ENCODE data around the gene HLA-DOB.

The HLA-DOB gene

DNA sequence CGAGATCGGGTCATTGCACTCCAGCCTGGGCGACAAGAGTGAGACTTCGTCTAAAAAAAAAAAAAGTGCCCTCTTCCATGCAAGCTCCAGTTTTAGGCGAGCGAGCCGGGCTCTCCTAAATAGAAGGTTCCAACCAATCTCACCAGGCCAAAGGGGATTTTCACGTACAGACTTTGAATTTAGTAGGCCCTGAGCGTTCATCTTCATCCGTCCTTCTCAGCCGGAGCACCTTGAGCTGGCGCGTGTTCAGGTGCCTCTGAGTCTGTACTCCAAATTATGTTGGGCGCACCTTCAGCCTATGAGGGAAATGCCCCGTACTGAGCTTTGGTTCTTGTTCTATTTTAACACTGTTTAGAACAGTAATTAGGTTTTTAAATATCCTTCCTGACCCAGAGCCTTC, 22.6 kb upstream of the HLA-DOB start:
- no peak overlapping the region for H3K14ac ChIP-seq (ENCODE audit: low read length in 2 of 2)
- H2BK120ac ChIP-seq (ENCODE audit: low read depth, low read length), result no peak overlapping the region
- no peak overlapping the region for H3K4me3 ChIP-seq (ENCODE audit: insufficient read depth in 1 of 2, low read depth in 1 of 2, low read length in 2 of 2)
- no peak overlapping the region for H4K8ac ChIP-seq (ENCODE audit: low read length)
- H3K4me1 ChIP-seq (ENCODE audit: control insufficient read depth, insufficient read depth, low read depth, low read length), result peaks cover 10% of the 10 kb centered on the region
- H2AFZ ChIP-seq (ENCODE audit: low read depth, low read length), result no peak overlapping the region
- no peak overlapping the region for H3K23ac ChIP-seq (ENCODE audit: low read length in 2 of 2)
- WGBS, result 94% methylated on average over 13 of the region's 15 CpGs
- no peak for DNase-seq
- H3K4me2 ChIP-seq (ENCODE audit: low read length, poor library complexity, severe bottlenecking), result no peak overlapping the region
- no peaks in the 10 kb centered on the region for H3K27me3 ChIP-seq (ENCODE audit: control insufficient read depth in 1 of 2, insufficient read depth in 1 of 2, low read length in 2 of 2)
- no peak overlapping the region for H2BK12ac ChIP-seq (ENCODE audit: low read length in 2 of 2)
- H3K4ac ChIP-seq (ENCODE audit: low read depth in 1 of 2, low read length in 2 of 2), result no peak overlapping the region
- H3K18ac ChIP-seq (ENCODE audit: low read depth in 1 of 2, low read length in 2 of 2), result no peak overlapping the region
- H2BK15ac ChIP-seq (ENCODE audit: low read depth, poor library complexity, severe bottlenecking), result no peak overlapping the region
- no peak overlapping the region for H3K27ac ChIP-seq (ENCODE audit: low read length, poor library complexity, severe bottlenecking)
- H3K9me3 ChIP-seq (ENCODE audit: control insufficient read depth, low read length), result no peaks in the 10 kb centered on the region
- H2AK5ac ChIP-seq (ENCODE audit: low read length, severe bottlenecking), result no peak overlapping the region
- H3K36me3 ChIP-seq (ENCODE audit: control insufficient read depth in 1 of 2, insufficient read depth in 2 of 2, low read depth in 1 of 2, low read length in 2 of 2), result peaks cover 14 to 58% of the 10 kb centered on the region in 2 experiments
- no peak overlapping the region for H3K9ac ChIP-seq (ENCODE audit: low read length)
- no peak overlapping the region for H2BK5ac ChIP-seq (ENCODE audit: low read depth, low read length, poor library complexity, severe bottlenecking)
- no peak overlapping the region for H4K91ac ChIP-seq (ENCODE audit: low read length)
- peaks cover 25% of the 10 kb centered on the region for H3K79me1 ChIP-seq (replicated peaks; ENCODE audit: low read length, poor library complexity, severe bottlenecking)

DNA sequence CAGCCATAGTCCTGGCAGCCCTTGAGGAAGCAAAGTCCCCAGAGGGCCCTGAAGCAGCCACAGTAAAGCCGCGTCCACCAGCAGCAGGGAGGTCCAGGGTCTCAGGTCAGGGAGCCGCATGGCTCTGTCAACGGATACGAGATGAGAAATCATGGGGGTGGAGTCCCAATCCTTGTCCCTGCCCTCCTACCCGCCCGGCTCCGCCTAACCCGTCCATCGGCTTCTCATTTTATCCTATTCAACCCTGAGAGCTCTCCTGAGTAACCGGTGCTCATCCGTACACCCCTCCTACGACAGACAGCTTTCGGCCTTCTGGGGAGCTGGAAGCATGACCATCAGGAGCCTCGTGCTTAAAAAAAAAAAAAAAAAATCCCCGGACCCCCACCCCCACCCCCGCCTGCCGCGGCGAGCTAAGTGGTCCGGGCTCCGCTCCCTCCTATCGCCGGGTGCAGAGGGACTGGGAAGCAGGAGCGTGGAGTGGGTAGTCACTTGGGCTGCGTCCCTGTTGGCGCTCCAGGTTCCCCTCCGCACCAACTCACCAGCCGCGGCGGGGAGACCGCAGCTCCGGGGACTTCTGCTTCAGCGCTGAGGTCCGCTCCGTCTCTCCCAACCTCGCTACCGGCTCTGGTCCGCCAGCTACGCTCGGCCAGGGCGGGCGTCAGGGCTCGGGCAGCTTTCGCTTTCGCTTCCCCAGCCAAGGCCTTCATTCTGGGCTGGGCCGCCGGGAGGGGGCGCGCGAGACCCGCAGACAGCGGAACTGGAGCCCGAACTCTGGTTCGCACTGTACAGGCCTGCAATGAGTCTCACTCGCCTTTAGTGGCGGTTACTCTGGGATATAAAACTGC, 21.5 kb upstream of the HLA-DOB start, which contains the start of gene TAP2:
Gene TAP2, minus strand, starts transcription at position 626 of the 845 bp plus-strand sequence. Its CDS starts 506 bp downstream, at position 120.
- peak within 1 kb of the TSS in 1 of 2 experiments; percentile 92 for H3K4ac ChIP-seq (ENCODE audit: low read depth in 1 of 2, low read length in 2 of 2)
- H2BK15ac ChIP-seq (ENCODE audit: low read depth, poor library complexity, severe bottlenecking), result peak within 1 kb of the TSS; percentile 56
- 0% methylated on average over 51 of the region's 57 CpGs for WGBS

GRCh38 chr6:32837651-32838113, 20.9 kb upstream of the HLA-DOB start:
- DNase-seq, result no peak

More for the DNA sequence above, 21.5 kb upstream of the HLA-DOB start, which contains the start of gene TAP2:
- Histone ChIP-seq H2BK120ac (ENCODE audit: low read depth, low read length) (peak within 1 kb of the TSS; percentile 21), H3K9ac (ENCODE audit: low read length) (peak within 1 kb of the TSS; percentile 93), H3K23ac (ENCODE audit: low read length in 2 of 2) (peak within 1 kb of the TSS in 1 of 2 experiments; percentile 75), H2AFZ (ENCODE audit: low read depth, low read length) (peak within 1 kb of the TSS; percentile 94), H3K4me1 (ENCODE audit: control insufficient read depth, insufficient read depth, low read depth, low read length) (peaks cover 10% of the 10 kb centered on the region), H3K14ac (ENCODE audit: low read length in 2 of 2) (peak within 1 kb of the TSS in 1 of 2 experiments; percentile 84), H3K9me3 (ENCODE audit: control insufficient read depth, low read length) (no peaks in the 10 kb centered on the region), H2AK5ac (ENCODE audit: low read length, severe bottlenecking) (no peak within 1 kb of the TSS), H4K8ac (ENCODE audit: low read length) (peak within 1 kb of the TSS; percentile 93), H3K4me3 (ENCODE audit: insufficient read depth in 1 of 2, low read depth in 1 of 2, low read length in 2 of 2) (peak within 1 kb of the TSS; percentile 80 to 85), H3K27ac (ENCODE audit: low read length, poor library complexity, severe bottlenecking) (peak within 1 kb of the TSS; percentile 92), H2BK12ac (ENCODE audit: low read length in 2 of 2) (peak within 1 kb of the TSS in 1 of 2 experiments; percentile 24), H3K4me2 (ENCODE audit: low read length, poor library complexity, severe bottlenecking) (peak within 1 kb of the TSS; percentile 73), H3K36me3 (ENCODE audit: control insufficient read depth in 1 of 2, insufficient read depth in 2 of 2, low read depth in 1 of 2, low read length in 2 of 2) (peaks cover 14 to 68% of the 10 kb centered on the region in 2 experiments), H4K91ac (ENCODE audit: low read length) (peak within 1 kb of the TSS; percentile 92), H3K27me3 (ENCODE audit: control insufficient read depth in 1 of 2, insufficient read depth in 1 of 2, low read length in 2 of 2) (no peaks in the 10 kb centered on the region), H3K18ac (ENCODE audit: low read depth in 1 of 2, low read length in 2 of 2) (peak within 1 kb of the TSS; percentile 92 to 94), H2BK5ac (ENCODE audit: low read depth, low read length, poor library complexity, severe bottlenecking) (no peak within 1 kb of the TSS), H3K79me1 (replicated peaks; ENCODE audit: low read length, poor library complexity, severe bottlenecking) (peaks cover 22% of the 10 kb centered on the region)
- peak; percentile 93 for DNase-seq

DNA sequence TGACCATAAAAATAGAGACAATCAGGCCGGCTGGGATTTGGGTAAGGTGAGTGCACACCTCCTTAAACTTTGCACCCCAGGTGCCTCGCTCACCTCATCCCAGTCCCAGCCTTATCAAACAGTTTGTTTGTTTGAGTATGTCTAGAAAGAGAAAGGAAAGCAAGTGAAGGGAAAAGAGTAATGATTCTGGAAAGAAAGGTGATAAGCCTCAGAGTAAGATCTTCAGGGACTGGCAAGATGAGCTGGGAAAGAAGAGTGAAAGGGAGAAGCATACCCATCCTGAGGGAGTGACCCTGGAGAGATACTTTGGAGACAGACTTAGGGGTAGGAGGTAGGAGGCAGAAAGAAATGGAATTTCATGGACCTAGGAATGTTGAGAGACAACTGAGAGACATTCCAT, 20.1 kb upstream of the HLA-DOB start:
- Histone ChIP-seq H2BK120ac (ENCODE audit: low read depth, low read length) (no peak overlapping the region), H2AFZ (ENCODE audit: low read depth, low read length) (no peak overlapping the region), H2BK12ac (ENCODE audit: low read length in 2 of 2) (no peak overlapping the region), H3K27me3 (ENCODE audit: control insufficient read depth in 1 of 2, insufficient read depth in 1 of 2, low read length in 2 of 2) (no peaks in the 10 kb centered on the region), H3K27ac (ENCODE audit: low read length, poor library complexity, severe bottlenecking) (no peak overlapping the region), H3K9ac (ENCODE audit: low read length) (no peak overlapping the region), H2BK15ac (ENCODE audit: low read depth, poor library complexity, severe bottlenecking) (no peak overlapping the region), H3K18ac (ENCODE audit: low read depth in 1 of 2, low read length in 2 of 2) (no peak overlapping the region), H3K36me3 (ENCODE audit: control insufficient read depth in 1 of 2, insufficient read depth in 2 of 2, low read depth in 1 of 2, low read length in 2 of 2) (peaks cover 20 to 67% of the 10 kb centered on the region in 2 experiments), H3K4me3 (ENCODE audit: insufficient read depth in 1 of 2, low read depth in 1 of 2, low read length in 2 of 2) (no peak overlapping the region), H3K23ac (ENCODE audit: low read length in 2 of 2) (no peak overlapping the region), H3K4me1 (ENCODE audit: control insufficient read depth, insufficient read depth, low read depth, low read length) (peaks cover 8% of the 10 kb centered on the region), H4K91ac (ENCODE audit: low read length) (no peak overlapping the region), H3K4me2 (ENCODE audit: low read length, poor library complexity, severe bottlenecking) (no peak overlapping the region), H4K8ac (ENCODE audit: low read length) (no peak overlapping the region), H3K14ac (ENCODE audit: low read length in 2 of 2) (no peak overlapping the region), H3K9me3 (ENCODE audit: control insufficient read depth, low read length) (no peaks in the 10 kb centered on the region), H3K79me1 (replicated peaks; ENCODE audit: low read length, poor library complexity, severe bottlenecking) (peaks cover 20% of the 10 kb centered on the region), H2BK5ac (ENCODE audit: low read depth, low read length, poor library complexity, severe bottlenecking) (no peak overlapping the region), H2AK5ac (ENCODE audit: low read length, severe bottlenecking) (no peak overlapping the region), H3K4ac (ENCODE audit: low read depth in 1 of 2, low read length in 2 of 2) (no peak overlapping the region)
- WGBS, result 93% methylated on average over 2 of the region's 2 CpGs
- DNase-seq, result no peak

More at GRCh38 chr6:32837651-32838113, 20.9 kb upstream of the HLA-DOB start:
- Histone ChIP-seq H3K23ac (ENCODE audit: low read length in 2 of 2) (no peak overlapping the region), H3K4me2 (ENCODE audit: low read length, poor library complexity, severe bottlenecking) (peak overlapping the region; percentile 73), H3K18ac (ENCODE audit: low read depth in 1 of 2, low read length in 2 of 2) (no peak overlapping the region), H2BK12ac (ENCODE audit: low read length in 2 of 2) (no peak overlapping the region), H2AK5ac (ENCODE audit: low read length, severe bottlenecking) (no peak overlapping the region), H3K27me3 (ENCODE audit: control insufficient read depth in 1 of 2, insufficient read depth in 1 of 2, low read length in 2 of 2) (no peaks in the 10 kb centered on the region), H3K79me1 (replicated peaks; ENCODE audit: low read length, poor library complexity, severe bottlenecking) (peaks cover 22% of the 10 kb centered on the region), H3K27ac (ENCODE audit: low read length, poor library complexity, severe bottlenecking) (no peak overlapping the region), H2BK120ac (ENCODE audit: low read depth, low read length) (no peak overlapping the region), H3K4ac (ENCODE audit: low read depth in 1 of 2, low read length in 2 of 2) (no peak overlapping the region), H3K14ac (ENCODE audit: low read length in 2 of 2) (no peak overlapping the region), H3K4me3 (ENCODE audit: insufficient read depth in 1 of 2, low read depth in 1 of 2, low read length in 2 of 2) (peak overlapping the region; percentile 80 to 85), H3K9me3 (ENCODE audit: control insufficient read depth, low read length) (no peaks in the 10 kb centered on the region), H3K9ac (ENCODE audit: low read length) (peak overlapping the region; percentile 93), H2BK15ac (ENCODE audit: low read depth, poor library complexity, severe bottlenecking) (peak overlapping the region; percentile 56), H4K91ac (ENCODE audit: low read length) (no peak overlapping the region), H3K36me3 (ENCODE audit: control insufficient read depth in 1 of 2, insufficient read depth in 2 of 2, low read depth in 1 of 2, low read length in 2 of 2) (peaks cover 15 to 69% of the 10 kb centered on the region in 2 experiments), H3K4me1 (ENCODE audit: control insufficient read depth, insufficient read depth, low read depth, low read length) (peaks cover 8% of the 10 kb centered on the region), H2AFZ (ENCODE audit: low read depth, low read length) (no peak overlapping the region), H4K8ac (ENCODE audit: low read length) (peak overlapping the region; percentile 21), H2BK5ac (ENCODE audit: low read depth, low read length, poor library complexity, severe bottlenecking) (no peak overlapping the region)
- 50% methylated on average over 11 of the region's 12 CpGs for WGBS

All from mesenchymal stem cell (in vitro differentiated cells and primary cell).